Thyroid gland (tissue), 4 donors: ENCODE measurements around the gene SLC6A6. TPM values are rescaled to one million over a fixed set of nuclear protein-coding genes. Genes with fewer than 3 reads are reported as not detected.
A peak's percentile ranks its signal among the peaks of the same experiment; 100 is the strongest.

Experiments used
- DNase-seq, 2 donors: peaks; one replicate each; pipeline ENCODE4 v3.0.0-alpha.2; 2019
- H3K27ac ChIP-seq, 3 donors: fragments of 200-600 bp; sonication (generic); 1 replicate in 2 of 3; 2 replicates in 1 of 3; pipeline ENCODE4 v1.5.1; 2016 to 2019; ENCODE audit warnings: mild to moderate bottlenecking in 1 of 3, moderate library complexity in 1 of 3
- H3K27me3 ChIP-seq: fragments of 200-600 bp; sonication (generic); one replicate; pipeline ENCODE4 v1.5.1; 2019
- H3K36me3 ChIP-seq, 2 donors: fragments of 200-600 bp; sonication (generic); one replicate each; pipeline ENCODE4 v1.5.1; 2016 to 2019
- H3K4me1 ChIP-seq, 2 donors: fragments of 200-600 bp; sonication (generic); one replicate each; pipeline ENCODE4 v1.5.1; 2017 to 2019
- H3K4me3 ChIP-seq, 3 donors: fragments of 200-600 bp; sonication (generic); replicated peaks in 1 of 3; 1 replicate in 2 of 3; 2 replicates in 1 of 3; pipeline ENCODE4 v1.5.1; 2016; ENCODE audit warnings: mild to moderate bottlenecking in 1 of 3
- H3K9me3 ChIP-seq: fragments of 200-600 bp; sonication (generic); one replicate; pipeline ENCODE4 v1.5.1; 2017
- POLR2A ChIP-seq, 2 donors: fragments of 450-650 bp; IDR thresholded peaks; one replicate each; pipeline ENCODE4 v1.6.1; 2017; ENCODE audit warnings: antibody characterized with exemption in 2 of 2, mild to moderate bottlenecking in 2 of 2, moderate library complexity in 1 of 2
- WGBS, 2 donors: methylation state at CpG; one replicate each; pipeline ENCODE4 v1.1.5; 2017; 5-methylcytosine and 5-hydroxymethylcytosine counted together
- intact Hi-C: fragments of 100-400 bp; cut with DNase I; formaldehyde crosslinking; loops from one replicate; pipeline ENCODE4 v1.15.1; 2023
- small RNA-seq: library from RNA; depleted of rRNA; stranded (forward); fragments of <200 nt; gene quantifications from one replicate; pipeline ENCODE3, GENCODE V24; 2016
- total RNA-seq, 4 donors: library from RNA; depleted of rRNA; stranded (reverse); fragments of >200 nt; gene quantifications; one replicate each; pipeline ENCODE4 v1.2.3, GENCODE V29; 2016
- TF ChIP-seq, protein P1 (sequence below), 6 experiments: fragments of 200-600 bp in 3 of 6; fragments of 450-650 bp in 3 of 6; sonication (generic) in 3 of 6; IDR thresholded peaks; one replicate each; pipeline ENCODE4 v1.5.1; 2016 to 2019; ENCODE audit warnings: antibody characterized with exemption in 6 of 6, mild to moderate bottlenecking in 2 of 6, inconsistent platforms in 1 of 6, moderate library complexity in 1 of 6

Gene SLC6A6
- total RNA-seq, 4 donors from 2014 or later = 42.7 to 98.0 (median 72.5) TPM

- H3K9me3 ChIP-seq = no peaks in the 10 kb centered on the region
- no peak for DNase-seq
- TF ChIP-seq, protein P1, sequence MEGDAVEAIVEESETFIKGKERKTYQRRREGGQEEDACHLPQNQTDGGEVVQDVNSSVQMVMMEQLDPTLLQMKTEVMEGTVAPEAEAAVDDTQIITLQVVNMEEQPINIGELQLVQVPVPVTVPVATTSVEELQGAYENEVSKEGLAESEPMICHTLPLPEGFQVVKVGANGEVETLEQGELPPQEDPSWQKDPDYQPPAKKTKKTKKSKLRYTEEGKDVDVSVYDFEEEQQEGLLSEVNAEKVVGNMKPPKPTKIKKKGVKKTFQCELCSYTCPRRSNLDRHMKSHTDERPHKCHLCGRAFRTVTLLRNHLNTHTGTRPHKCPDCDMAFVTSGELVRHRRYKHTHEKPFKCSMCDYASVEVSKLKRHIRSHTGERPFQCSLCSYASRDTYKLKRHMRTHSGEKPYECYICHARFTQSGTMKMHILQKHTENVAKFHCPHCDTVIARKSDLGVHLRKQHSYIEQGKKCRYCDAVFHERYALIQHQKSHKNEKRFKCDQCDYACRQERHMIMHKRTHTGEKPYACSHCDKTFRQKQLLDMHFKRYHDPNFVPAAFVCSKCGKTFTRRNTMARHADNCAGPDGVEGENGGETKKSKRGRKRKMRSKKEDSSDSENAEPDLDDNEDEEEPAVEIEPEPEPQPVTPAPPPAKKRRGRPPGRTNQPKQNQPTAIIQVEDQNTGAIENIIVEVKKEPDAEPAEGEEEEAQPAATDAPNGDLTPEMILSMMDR (IDR thresholded peaks at IDR 0.05) = no peak
- TF ChIP-seq POLR2A (IDR thresholded peaks at IDR 0.05) = no peak
- H3K4me1 ChIP-seq = peaks cover 0 to 6% of the 10 kb centered on the region in 2 donors
- intact Hi-C loops = no loop called here
- 76 to 79% methylated on average over 3 of the region's 3 CpGs for WGBS, 2 donors
- H3K27me3 ChIP-seq = no peaks in the 10 kb centered on the region
- H3K4me3 ChIP-seq = no peak overlapping the region
- H3K36me3 ChIP-seq = no peaks in the 10 kb centered on the region
- H3K27ac ChIP-seq = no peak overlapping the region
These were observed 136.2 kb downstream of the SLC6A6 start for GRCh38 chr3:14538451-14539088.

Small RNAs within 50 kb of the gene (small RNA-seq; reads per million reads assigned to genes)
- gene RNA5SP124 = 2.1 reads per million, percentile 58 among the genes with 10 or more reads in this experiment
- not detected for gene RNU6-905P

Other genes starting within 250 kb of the SLC6A6 start
- 10 to 100 TPM; 53.4 to 69.3 (median 60.8) TPM for gene XPC, start 224.0 kb upstream of the SLC6A6 start, total RNA-seq
- gene LSM3, start 223.8 kb upstream of the SLC6A6 start, total RNA-seq = 10 to 100 TPM in 3 of 4 donors, 1 to 10 TPM in 1; 9.9 to 15.6 (median 15.3) TPM
- under 1 TPM; 0.22 to 0.44 (median 0.39) TPM for gene GRIP2, start 137.7 kb downstream of the SLC6A6 start, total RNA-seq
- gene CCDC174, start 249.2 kb downstream of the SLC6A6 start, total RNA-seq = 10 to 100 TPM; 21.2 to 30.1 (median 25.5) TPM